Epidermal melanocyte (primary cell): ENCODE measurements around the gene KRTAP12-3.
"Not testable (repeated sequence)": the region's sequence is repeated elsewhere in the genome, so short reads cannot be mapped to it uniquely, and the experiment has no call there.

Experiments used
- DNase-seq: peaks from one replicate; pipeline ENCODE4 v3.0.0; 2011; ENCODE audit warnings: low spot score; ENCODE audit not compliant: insufficient read length

The KRTAP12-3 gene

GRCh38 chr21:44650265-44650972, 7.3 kb upstream of the KRTAP12-3 start:
- no peak for DNase-seq

- no peak for DNase-seq
Measured at GRCh38 chr21:44650973-44651675, 6.6 kb upstream of the KRTAP12-3 start.

GRCh38 chr21:44653123-44653522, 4.6 kb upstream of the KRTAP12-3 start:
- DNase-seq, result no peak

- no peak for DNase-seq
Measured at GRCh38 chr21:44653656-44654575, 3.8 kb upstream of the KRTAP12-3 start.

- DNase-seq, result no peak
Measured at GRCh38 chr21:44654576-44655175, 3.1 kb upstream of the KRTAP12-3 start, which contains the start of gene KRTAP12-4. Gene KRTAP12-4 (minus strand): TSS chr21:44654659. CDS start chr21:44654614, 45 bp downstream.

GRCh38 chr21:44656868-44657267, 864 bp upstream of the KRTAP12-3 start:
- no peak for DNase-seq

- DNase-seq, result no peak
Measured at GRCh38 chr21:44658541-44658910, 794 bp downstream of the KRTAP12-3 start.

- no peak for DNase-seq
Measured at GRCh38 chr21:44658913-44659595, 1.3 kb downstream of the KRTAP12-3 start.

GRCh38 chr21:44661567-44661966, 3.8 kb downstream of the KRTAP12-3 start:
- DNase-seq, result not testable (repeated sequence)

GRCh38 chr21:44664691-44665090, 7.0 kb downstream of the KRTAP12-3 start:
- DNase-seq, result no peak

GRCh38 chr21:44666401-44667320, 8.9 kb downstream of the KRTAP12-3 start, which contains the start of gene KRTAP12-2:
Gene KRTAP12-2 (minus strand): TSS chr21:44666927. CDS start chr21:44666886, 41 bp downstream.
- no peak for DNase-seq

GRCh38 chr21:44667612-44668011, 9.9 kb downstream of the KRTAP12-3 start:
- DNase-seq, result no peak

- DNase-seq, result no peak
Measured at GRCh38 chr21:44670642-44671432, 13.1 kb downstream of the KRTAP12-3 start.

- no peak for DNase-seq
Measured at GRCh38 chr21:44671911-44672310, 14.2 kb downstream of the KRTAP12-3 start.

- DNase-seq, result no peak
Measured at GRCh38 chr21:44677881-44678280, 20.1 kb downstream of the KRTAP12-3 start.

GRCh38 chr21:44681152-44681551, 23.4 kb downstream of the KRTAP12-3 start:
- DNase-seq, result no peak

- DNase-seq, result no peak
Measured at GRCh38 chr21:44681861-44682579, 24.3 kb downstream of the KRTAP12-3 start, which contains the start of gene KRTAP12-1. Gene KRTAP12-1 (minus strand): TSS chr21:44682163. CDS start chr21:44682123, 40 bp downstream.

- DNase-seq, result no peak
Measured at GRCh38 chr21:44682580-44683151, 24.9 kb downstream of the KRTAP12-3 start.
